GM18498 (cell line): ENCODE data around the gene ST8SIA4.

Experiments
- ATAC-seq: cut with Tn5 transposase; IDR thresholded peaks from one replicate; pipeline ENCODE4 v1.9.1; 2021; ENCODE audit warnings: mild to moderate bottlenecking, moderate library complexity; ENCODE audit not compliant: unreplicated experiment

Gene ST8SIA4

GRCh38 chr5:100872408-100873190 lies 30.5 kb downstream of the ST8SIA4 start:
- ATAC-seq = no peak

GRCh38 chr5:100867039-100867562 lies 36.0 kb downstream of the ST8SIA4 start:
- ATAC-seq = no peak

- no peak for ATAC-seq
These were observed 38.2 kb downstream of the ST8SIA4 start for GRCh38 chr5:100864931-100865330.

- ATAC-seq = no peak
These were observed 39.3 kb downstream of the ST8SIA4 start for GRCh38 chr5:100863739-100864138.

- ATAC-seq = no peak
These were observed 41.9 kb downstream of the ST8SIA4 start for GRCh38 chr5:100861148-100861547.

- peak; percentile 71 for ATAC-seq
These were observed 42.7 kb downstream of the ST8SIA4 start for GRCh38 chr5:100860407-100860806.

GRCh38 chr5:100858987-100859545 lies 44.0 kb downstream of the ST8SIA4 start:
- no peak for ATAC-seq

- no peak for ATAC-seq
These were observed 46.6 kb downstream of the ST8SIA4 start for GRCh38 chr5:100856462-100856861.

- no peak for ATAC-seq
These were observed 47.1 kb downstream of the ST8SIA4 start for GRCh38 chr5:100855937-100856430.

- ATAC-seq = no peak
These were observed 47.8 kb downstream of the ST8SIA4 start for GRCh38 chr5:100855295-100855694.

- ATAC-seq = no peak
These were observed 48.5 kb downstream of the ST8SIA4 start for GRCh38 chr5:100854591-100854990.

- ATAC-seq = no peak
These were observed 49.5 kb downstream of the ST8SIA4 start for GRCh38 chr5:100853582-100853981.

- ATAC-seq = peak; percentile 97
These were observed 50.1 kb downstream of the ST8SIA4 start for GRCh38 chr5:100852988-100853449.

- ATAC-seq = no peak
These were observed 51.0 kb downstream of the ST8SIA4 start for GRCh38 chr5:100852051-100852450.

- no peak for ATAC-seq
These were observed 56.3 kb downstream of the ST8SIA4 start for GRCh38 chr5:100846772-100847171.

- ATAC-seq = no peak
These were observed 61.0 kb downstream of the ST8SIA4 start for GRCh38 chr5:100842080-100842479.

GRCh38 chr5:100841358-100842076 lies 61.6 kb downstream of the ST8SIA4 start:
- ATAC-seq = peak; percentile 52

- peak; percentile 41 for ATAC-seq
These were observed 62.3 kb downstream of the ST8SIA4 start for GRCh38 chr5:100840789-100841188.

- ATAC-seq = peak; percentile 63
These were observed 62.7 kb downstream of the ST8SIA4 start for GRCh38 chr5:100840370-100840769.

- peak; percentile 41 for ATAC-seq
These were observed 65.0 kb downstream of the ST8SIA4 start for GRCh38 chr5:100838048-100838473.

GRCh38 chr5:100834519-100834918 lies 68.6 kb downstream of the ST8SIA4 start:
- ATAC-seq = no peak
